Measurements from ENCODE around the gene AKAP11.

GRCh38 chr13:42360046-42360574, 88.2 kb downstream of the AKAP11 start:
- no peak for TF ChIP-seq CTCF (IDR thresholded peaks at IDR 0.05; ENCODE audit: borderline replicate concordance, extremely low read depth, low read length, poor library complexity, severe bottlenecking)
- TF ChIP-seq EZH2 (IDR thresholded peaks at IDR 0.05; ENCODE audit: borderline replicate concordance, low read depth, low read length, severe bottlenecking): no peak

All from DND-41 (cell line).